K562 (cell line): Measurements from ENCODE around the gene LUC7L3. TPM values are rescaled to one million over a fixed set of nuclear protein-coding genes. Genes with fewer than 3 reads are reported as not detected.

Experiments
- ATAC-seq: fragments of 200-7000 bp; cut with Tn5 transposase; 3 replicates; pipeline ENCODE4 v1.9.1; 2020; ENCODE audit warnings: moderate library complexity
- BruUV-seq: library from RNA; stranded (reverse); fragments of 400-500 nt; replicated peaks from 2 replicates; lab custom pipeline; 2021; lab: Mats Ljungman, UMichigan
- CTCF ChIA-PET: fragments of 300-600 bp; formaldehyde crosslinking; extraction: SDS; loops from one replicate; lab custom pipeline; 2021; ENCODE audit warnings: low intra/inter-chr PET ratio; lab: Yijun Ruan, JAX
- POLR2A ChIA-PET: fragments of 300-600, 350-650 bp; sonication (Branson Sonifier 250); formaldehyde crosslinking; extraction: SDS; loops from one replicate; lab custom pipeline; 2021; ENCODE audit warnings: antibody characterized with exemption, inconsistent platforms; lab: Yijun Ruan, JAX
- DNase-seq, 4 experiments: peaks; one replicate each; pipeline versions ENCODE4 v3.0.0 to v3.0.0-alpha.2; 2011 to 2018; ENCODE audit warnings: low spot score in 3 of 4, mixed read lengths in 3 of 4; ENCODE audit errors: extremely low read depth in 1 of 4
- FAIRE-seq: peaks from 2 replicates; lab custom pipeline; 2011; peaks lifted over from hg19 to GRCh38; lab: Jason Lieb, UNC
- H2AFZ ChIP-seq: 2 replicates; pipeline ENCODE4 v1.6.0; 2011; ENCODE audit warnings: low read depth, low read length, control low read depth, inconsistent platforms
- H3K27ac ChIP-seq: fragments of 200-600 bp; 3 replicates; pipeline ENCODE4 v1.8.0; 2011; ENCODE audit warnings: low read depth, mild to moderate bottlenecking, control low read depth, inconsistent platforms, low read length, moderate library complexity, mixed read lengths; ENCODE audit errors: extremely low read depth
- H3K27me3 ChIP-seq, 2 experiments: fragments of 300-600 bp in 1 of 2; 2 replicates in 1 of 2; 3 replicates in 1 of 2; pipeline versions ENCODE4 v1.6.0 to v1.8.0; 2011; ENCODE audit warnings: inconsistent platforms in 2 of 2, low read length in 2 of 2, mild to moderate bottlenecking in 1 of 2, mixed read lengths in 1 of 2, moderate library complexity in 1 of 2; ENCODE audit not compliant: control insufficient read depth in 2 of 2, insufficient read depth in 2 of 2
- H3K36me3 ChIP-seq: fragments of 300-600 bp; 3 replicates; pipeline ENCODE4 v1.8.0; 2011; ENCODE audit warnings: mild to moderate bottlenecking, low read length, inconsistent platforms; ENCODE audit not compliant: control insufficient read depth, insufficient read depth
- H3K4me1 ChIP-seq, 2 experiments: fragments of 200-600 bp in 1 of 2; replicated peaks in 1 of 2; 2 replicates in 1 of 2; 3 replicates in 1 of 2; pipeline versions ENCODE4 v1.5.1 to v1.8.0; 2011; ENCODE audit warnings: inconsistent platforms in 2 of 2, low read length in 2 of 2, mild to moderate bottlenecking in 1 of 2, mixed read lengths in 1 of 2, moderate library complexity in 1 of 2; ENCODE audit not compliant: control insufficient read depth in 2 of 2, insufficient read depth in 2 of 2
- H3K4me2 ChIP-seq: 2 replicates; pipeline ENCODE4 v1.6.1; 2011; ENCODE audit warnings: low read length, control low read depth, inconsistent platforms, mixed read lengths; ENCODE audit not compliant: insufficient read depth
- H3K4me3 ChIP-seq: fragments of 200-600 bp; sonication (generic), shearing (Covaris generic); 2 replicates; pipeline ENCODE4 v1.5.1; 2016; ENCODE audit warnings: control low read depth, inconsistent platforms
- H3K79me2 ChIP-seq: fragments of 200-600 bp; 3 replicates; pipeline ENCODE4 v1.8.0; 2011; ENCODE audit warnings: low read length, inconsistent platforms; ENCODE audit not compliant: control insufficient read depth, insufficient read depth
- H3K9ac ChIP-seq, 2 experiments: 2 replicates each; pipeline versions ENCODE4 v1.6.0 to v1.6.1; 2011; ENCODE audit warnings: low read depth in 2 of 2, low read length in 2 of 2, control low read depth in 1 of 2, inconsistent platforms in 1 of 2, mild to moderate bottlenecking in 1 of 2, mixed read lengths in 1 of 2; ENCODE audit not compliant: insufficient read depth in 1 of 2
- H3K9me1 ChIP-seq: one replicate; pipeline ENCODE4 v1.6.0; 2011; ENCODE audit warnings: inconsistent platforms, mild to moderate bottlenecking, low read length, moderate library complexity; ENCODE audit not compliant: control insufficient read depth, insufficient read depth
- H3K9me3 ChIP-seq: replicated peaks from 2 replicates; pipeline ENCODE4 v1.5.1; 2011; ENCODE audit warnings: low read depth, low read length, inconsistent platforms; ENCODE audit not compliant: control insufficient read depth, insufficient read depth
- H4K20me1 ChIP-seq: replicated peaks from 2 replicates; pipeline ENCODE4 v1.6.1; 2011; ENCODE audit warnings: low read length, inconsistent platforms, mixed read lengths; ENCODE audit not compliant: control insufficient read depth, insufficient read depth
- ADNP ChIP-seq: fragments of 200-800 bp; sonication (Bioruptor generic); IDR thresholded peaks from 2 replicates; pipeline ENCODE4 v1.6.1; 2016; ENCODE audit warnings: missing genetic modification characterization, missing compliant biosample characterization
- ARHGAP35 ChIP-seq: fragments of 450-650 bp; IDR thresholded peaks from 2 replicates; pipeline ENCODE4 v1.6.1; 2018; ENCODE audit not compliant: partially characterized antibody
- BCOR ChIP-seq: fragments of 450-650 bp; IDR thresholded peaks from 2 replicates; pipeline ENCODE4 v1.6.1; 2016
- CBX3 ChIP-seq, 2 experiments: IDR thresholded peaks; 1 replicate in 1 of 2; 2 replicates in 1 of 2; pipeline ENCODE4 v1.6.1; 2012; ENCODE audit warnings: inconsistent platforms in 2 of 2, low read length in 2 of 2, borderline replicate concordance in 1 of 2, control low read depth in 1 of 2
- KDM1A ChIP-seq, 2 experiments: fragments of 450-650 bp; IDR thresholded peaks; 2 replicates each; pipeline ENCODE4 v1.6.1; 2016; ENCODE audit warnings: mild to moderate bottlenecking in 2 of 2
- MCM3 ChIP-seq: fragments of 450-650 bp; IDR thresholded peaks from 2 replicates; pipeline ENCODE4 v1.6.1; 2016
- NCOA2 ChIP-seq, 2 experiments: fragments of 450-650 bp; IDR thresholded peaks; 2 replicates each; pipeline ENCODE4 v1.6.1; 2018; ENCODE audit warnings: mild to moderate bottlenecking in 2 of 2, moderate library complexity in 1 of 2; ENCODE audit not compliant: partially characterized antibody in 2 of 2
- NCOR1 ChIP-seq: fragments of 450-650 bp; IDR thresholded peaks from 2 replicates; pipeline ENCODE4 v1.6.1; 2016; ENCODE audit warnings: mild to moderate bottlenecking, moderate library complexity
- RBM25 ChIP-seq: fragments of 200-400 bp; formaldehyde crosslinking; IDR thresholded peaks from 2 replicates; pipeline ENCODE4 v1.6.1; 2018; ENCODE audit warnings: low read length, low read depth, moderate library complexity; ENCODE audit not compliant: severe bottlenecking
- RBM39 ChIP-seq: fragments of 200-400 bp; formaldehyde crosslinking; optimal IDR thresholded peaks from 2 replicates; pipeline ENCODE3; 2018; ENCODE audit warnings: low read depth, low read length
- SIN3B ChIP-seq: fragments of 450-650 bp; IDR thresholded peaks from 2 replicates; pipeline ENCODE4 v1.6.1; 2017; ENCODE audit warnings: low read depth, mild to moderate bottlenecking, moderate library complexity
- SMARCA5 ChIP-seq: fragments of 450-650 bp; IDR thresholded peaks from 2 replicates; pipeline ENCODE4 v1.6.1; 2016
- SPI1 ChIP-seq: IDR thresholded peaks from 2 replicates; pipeline ENCODE4 v1.6.1; 2011; ENCODE audit warnings: low read depth, low read length, control low read depth, borderline replicate concordance
- YBX1 ChIP-seq: fragments of 450-650 bp; IDR thresholded peaks from 2 replicates; pipeline ENCODE4 v1.7.1; 2016; ENCODE audit warnings: mild to moderate bottlenecking
- ZFP36 ChIP-seq: fragments of 150-350 bp; IDR thresholded peaks from 2 replicates; pipeline ENCODE4 v1.6.1; 2018; ENCODE audit warnings: low read length, low read depth; ENCODE audit not compliant: partially characterized antibody
- ZKSCAN1 ChIP-seq: fragments of 150-350 bp; IDR thresholded peaks from 2 replicates; pipeline ENCODE4 v1.6.1; 2016; ENCODE audit warnings: low read depth, low read length
- ZNF217 ChIP-seq: sonication (generic); formaldehyde crosslinking; IDR thresholded peaks from 2 replicates; pipeline ENCODE4 v1.8.0; 2022; ENCODE audit warnings: mild to moderate bottlenecking, missing genetic modification reagents
- ZNF785 ChIP-seq: fragments of 250-450 bp; sonication (Bioruptor Pico); IDR thresholded peaks from 2 replicates; pipeline ENCODE4 v1.4.0; 2020; ENCODE audit warnings: mild to moderate bottlenecking
- WGBS: fragments of 100-300 bp; shearing (Covaris generic); methylation state at CpG from one replicate; pipeline ENCODE4 v1.1.6; 2016; ENCODE audit warnings: low coverage, mixed read lengths; ENCODE audit not compliant: insufficient coverage; ENCODE audit errors: missing lambda C conversion rate; 5-methylcytosine and 5-hydroxymethylcytosine counted together
- in situ Hi-C: fragments of 300-500 bp; cut with MboI; formaldehyde crosslinking; loops from 4 replicates; pipeline ENCODE4 v1.15.0; 2018; ENCODE audit warnings: inconsistent platforms, mixed read lengths
- intact Hi-C: fragments of 100-400 bp; cut with micrococcal nuclease; formaldehyde crosslinking; loops from 2 replicates; pipeline ENCODE4 v1.14.2; 2022
- polyA plus RNA-seq, 8 experiments: library from polyadenylated mRNA; depleted of rRNA in 4 of 8; stranded (reverse) in 5 of 8; unstranded in 3 of 8; fragments of >200 nt; fragmentation: Nextera tagmentation in 2 of 8; fragmentation: Illumina TruSeq in 1 of 8; extraction: Ambion mirVana in 2 of 8; extraction: Trizol in 1 of 8; gene quantifications; 2 replicates each; pipeline versions ENCODE4 v1.2.1 to v1.2.3, GENCODE V29; 2011 to 2014; ENCODE audit warnings: inconsistent platforms in 1 of 8, missing spikeins in 1 of 8
- total RNA-seq, 7 experiments: library from RNA; depleted of rRNA in 6 of 7; stranded (reverse); fragments of >200 nt in 6 of 7; fragmentation: Illumina TruSeq in 2 of 7; extraction: Trizol in 2 of 7; gene quantifications; 2 replicates each; pipeline versions ENCODE4 v1.2.1 to v1.2.3, GENCODE V29; 2011 to 2021; ENCODE audit warnings: low replicate concordance in 1 of 7
- TF ChIP-seq, protein P1 (sequence below): sonication (generic); formaldehyde crosslinking; IDR thresholded peaks from 2 replicates; pipeline ENCODE4 v1.9.0; 2022; ENCODE audit warnings: mild to moderate bottlenecking, missing genetic modification reagents

Gene LUC7L3
- total and polyA plus RNA-seq, 9 of the 15 experiments (the other 6 are each of a cell fraction or from before 2014, with no cell fraction given): 80.8 to 284 (median 127) TPM

DNA sequence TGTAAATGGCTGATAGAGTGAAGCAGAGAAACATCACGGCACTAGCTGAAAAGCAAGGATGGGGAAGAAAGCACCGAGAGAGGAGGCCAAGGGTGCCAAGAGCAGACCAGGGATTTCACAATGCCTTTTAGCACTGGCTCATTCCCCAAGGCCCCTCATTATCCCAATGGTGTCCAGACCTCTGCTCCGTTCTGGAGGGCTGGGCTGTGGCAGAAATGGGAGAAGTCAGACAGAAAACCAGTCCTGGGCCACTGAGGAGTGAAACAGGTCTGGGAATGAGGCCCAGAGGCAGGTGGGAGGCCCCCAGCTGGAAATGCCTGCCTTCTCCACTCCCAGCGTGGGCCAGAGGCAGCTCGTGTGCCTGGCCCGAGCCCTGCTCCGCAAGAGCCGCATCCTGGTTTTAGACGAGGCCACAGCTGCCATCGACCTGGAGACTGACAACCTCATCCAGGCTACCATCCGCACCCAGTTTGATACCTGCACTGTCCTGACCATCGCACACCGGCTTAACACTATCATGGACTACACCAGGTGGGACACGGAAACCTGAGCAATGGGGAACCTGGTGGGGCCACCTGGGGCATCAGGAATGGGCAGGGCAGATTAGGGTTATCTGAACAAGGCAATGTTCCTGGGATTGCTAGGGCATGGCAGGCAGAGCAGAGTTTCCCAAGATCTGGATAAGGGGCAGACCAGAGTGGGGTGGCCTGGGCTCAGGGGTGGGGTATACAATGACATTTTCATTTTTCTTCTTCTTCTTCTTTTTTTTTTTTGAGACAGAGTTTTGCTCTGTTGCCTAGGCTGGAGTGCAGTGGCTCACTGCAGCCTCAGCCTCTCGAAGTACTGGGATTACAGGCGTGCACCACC is 32.0 kb upstream of the LUC7L3 start:
- FAIRE-seq: no peak
- Histone ChIP-seq H3K36me3 (peaks cover 3% of the 10 kb centered on the region; the same call in 2 of the 3 replicates), H3K9me1 (no peaks in the 10 kb centered on the region), H3K79me2 (no peaks in the 10 kb centered on the region), H3K4me3 (no peak overlapping the region), H3K27ac (no peak overlapping the region), H3K27me3 (no peaks in the 10 kb centered on the region), H3K9ac (no peak overlapping the region)
- DNase-seq: no peak
- ChIA-PET CTCF (interaction anchor here (0.7 kb wide), 1 partner anchor 203 kb away, joined by 3 read pairs; no protein-coding TSS in a partner anchor), POLR2A (no interaction called here)
- WGBS: 57% methylated on average over 15 of the region's 16 CpGs
- intact Hi-C loops: no loop called here
- no peak for TF ChIP-seq ZNF217
- no peak for TF ChIP-seq NCOR1
- TF ChIP-seq RBM39: no peak
- no peak for TF ChIP-seq SIN3B
- TF ChIP-seq, all 486 proteins: peak for 0
- H3K4me2 ChIP-seq: no peak overlapping the region
- BruUV-seq: no TSS peak
- H2AFZ ChIP-seq: 0 out of 2 replicates have a peak overlapping the region, but pooled peaks have one; percentile 19
- ATAC-seq: no peak
- peaks cover 4 to 22% of the 10 kb centered on the region in 2 experiments; a peak in 3 of 5 replicates for H3K4me1 ChIP-seq
- no peaks in the 10 kb centered on the region for H4K20me1 ChIP-seq
- no peaks in the 10 kb centered on the region for H3K9me3 ChIP-seq
- in situ Hi-C loops: no loop called here

DNA sequence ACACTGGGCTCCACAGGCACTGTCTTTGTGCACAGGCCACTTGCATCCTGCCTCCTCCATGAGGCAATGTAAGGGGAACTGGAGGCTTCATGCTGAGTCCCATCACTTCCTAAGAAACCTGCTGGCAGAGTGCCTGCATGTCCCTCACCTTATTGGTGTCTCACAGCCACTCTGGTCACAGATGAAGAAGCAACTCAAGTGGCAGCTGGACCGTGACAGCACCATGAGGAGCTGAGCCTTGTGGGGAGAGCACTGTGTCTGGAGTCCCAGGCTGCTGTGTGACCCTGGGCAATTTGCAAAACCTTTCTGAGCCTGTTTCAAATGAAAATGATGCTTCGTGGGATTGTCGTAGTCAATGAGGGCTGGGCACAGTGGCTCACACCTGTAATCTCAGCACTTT is 31.2 kb upstream of the LUC7L3 start:
- H2AFZ ChIP-seq: no peak overlapping the region
- no peak overlapping the region for H3K27ac ChIP-seq
- H3K4me1 ChIP-seq: peaks cover 4 to 22% of the 10 kb centered on the region in 2 experiments; a peak in 3 of 5 replicates
- ChIA-PET CTCF (interaction anchor here (0.7 kb wide), 1 partner anchor 204 kb away, joined by 3 read pairs; no protein-coding TSS in a partner anchor), POLR2A (no interaction called here)
- no peaks in the 10 kb centered on the region for H3K9me1 ChIP-seq
- no peaks in the 10 kb centered on the region for H4K20me1 ChIP-seq
- H3K4me3 ChIP-seq: no peak overlapping the region
- WGBS: 54% methylated on average over 3 of the region's 3 CpGs
- no peaks in the 10 kb centered on the region for H3K9me3 ChIP-seq
- intact Hi-C loops: no loop called here
- H3K27me3 ChIP-seq: no peaks in the 10 kb centered on the region
- H3K4me2 ChIP-seq: no peak overlapping the region
- DNase-seq (no peak), ATAC-seq (no peak), FAIRE-seq (no peak)
- peaks cover 10% of the 10 kb centered on the region; the same call in 2 of the 3 replicates for H3K36me3 ChIP-seq
- in situ Hi-C loops: no loop called here
- no TSS peak for BruUV-seq
- no peak overlapping the region for H3K9ac ChIP-seq
- H3K79me2 ChIP-seq: no peaks in the 10 kb centered on the region
- TF ChIP-seq SMARCA5 (peak; percentile 88), SPI1 (no peak), ADNP (tag) (peak; percentile 91), KDM1A (IDR thresholded peaks at IDR 0.05) (peak; percentile 74 to 83), ZNF785 (no peak), ZKSCAN1 (no peak), MCM3 (no peak), ARHGAP35 (no peak), ZFP36 (peak; percentile 66), NCOA2 (IDR thresholded peaks at IDR 0.05; ENCODE audit: partially characterized antibody in 2 of 2) (no peak), RBM25 (peak; percentile 78), YBX1 (no peak), BCOR (peak; percentile 98), CBX3 (IDR thresholded peaks at IDR 0.05; ENCODE audit: borderline replicate concordance in 1 of 2, low read length in 2 of 2) (peak in 1 of 2 experiments; percentile 28; a peak in 1 of 3 replicates)
- TF ChIP-seq, protein P1, sequence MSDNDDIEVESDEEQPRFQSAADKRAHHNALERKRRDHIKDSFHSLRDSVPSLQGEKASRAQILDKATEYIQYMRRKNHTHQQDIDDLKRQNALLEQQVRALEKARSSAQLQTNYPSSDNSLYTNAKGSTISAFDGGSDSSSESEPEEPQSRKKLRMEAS (CRISPR knock-in tag): peak; percentile 31; the same call in 1 of the 2 replicates
